Measurements from ENCODE around the gene CTNNA1. TPM values are rescaled to one million over a fixed set of nuclear protein-coding genes. Genes with fewer than 3 reads are reported as not detected.

CTNNA1 gene
- total RNA-seq, 1 experiment from 2014 or later = 392 TPM

DNA sequence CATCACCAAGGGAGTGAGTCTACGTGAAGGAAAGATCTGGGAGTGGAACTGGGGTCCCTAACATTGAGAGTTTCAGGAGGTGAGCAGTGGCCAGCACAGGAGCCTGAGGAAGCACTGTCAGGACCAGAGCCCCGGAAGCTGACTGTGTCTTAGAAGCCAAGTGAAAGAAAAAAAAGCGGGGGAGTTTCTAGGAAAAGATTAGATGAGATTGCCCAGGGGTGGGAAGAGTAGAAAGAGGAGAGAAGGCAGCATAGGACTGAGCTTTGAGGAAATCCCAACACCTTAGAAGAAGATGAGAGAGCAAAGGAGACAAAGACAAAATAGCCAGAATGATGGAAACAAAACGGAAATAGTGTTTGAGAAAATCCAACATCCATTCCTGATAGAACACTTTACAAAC is 158.9 kb downstream of the CTNNA1 start:
- no peaks in the 10 kb centered on the region for H3K4me1 ChIP-seq
- POLR2A ChIA-PET = no interaction called here
- BruUV-seq (replicated peaks) = no TSS peak

DNA sequence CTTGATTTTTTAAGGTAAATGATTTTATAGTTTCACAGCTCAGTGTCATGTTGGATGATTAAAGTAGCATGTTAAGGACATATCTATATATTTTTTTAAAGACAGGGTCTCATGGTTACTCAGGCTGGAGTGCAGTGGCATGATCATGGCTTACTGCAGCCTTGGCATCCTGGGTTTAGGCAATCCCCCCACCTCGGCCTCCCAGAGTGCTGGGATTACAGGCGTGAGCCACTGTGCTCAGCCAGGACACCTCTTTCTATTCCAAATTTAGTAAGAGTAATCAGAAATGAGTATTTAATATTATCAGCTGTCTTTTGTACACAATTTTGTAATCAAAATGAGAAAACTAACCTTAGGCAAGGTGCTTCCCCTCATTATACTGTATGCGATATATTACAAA is 160.5 kb downstream of the CTNNA1 start:
- ChIA-PET POLR2A (no interaction called here), CTCF (no interaction called here)
- BruUV-seq (replicated peaks) = no TSS peak
- H3K27me3 Mint-ChIP-seq (ENCODE audit: insufficient read depth, unreplicated experiment) = no peaks in the 10 kb centered on the region
- no peaks in the 10 kb centered on the region for H3K9me3 Mint-ChIP-seq (ENCODE audit: unreplicated experiment)
- no peaks in the 10 kb centered on the region for H3K4me1 Mint-ChIP-seq (ENCODE audit: low read depth, unreplicated experiment)
- no peak overlapping the region for H3K27ac Mint-ChIP-seq (ENCODE audit: unreplicated experiment)
- DNase-seq = no peak
- Histone ChIP-seq H3K9me3 (no peaks in the 10 kb centered on the region), H3K4me1 (no peaks in the 10 kb centered on the region), H3K36me3 (ENCODE audit: control insufficient read depth, insufficient read depth, low read length) (peaks cover 4% of the 10 kb centered on the region), H3K4me3 (ENCODE audit: low read depth, low read length) (no peak overlapping the region), H3K27me3 (replicated peaks; ENCODE audit: control insufficient read depth, insufficient read depth, low read length) (no peaks in the 10 kb centered on the region)
- intact Hi-C loops (cut with micrococcal nuclease; ENCODE audit: unreplicated experiment) = no loop called here
- peaks cover 55% of the 10 kb centered on the region for H3K36me3 Mint-ChIP-seq (ENCODE audit: insufficient read depth, unreplicated experiment)
- H3K4me3 Mint-ChIP-seq (ENCODE audit: unreplicated experiment) = no peak overlapping the region
- TF ChIP-seq, protein P1, sequence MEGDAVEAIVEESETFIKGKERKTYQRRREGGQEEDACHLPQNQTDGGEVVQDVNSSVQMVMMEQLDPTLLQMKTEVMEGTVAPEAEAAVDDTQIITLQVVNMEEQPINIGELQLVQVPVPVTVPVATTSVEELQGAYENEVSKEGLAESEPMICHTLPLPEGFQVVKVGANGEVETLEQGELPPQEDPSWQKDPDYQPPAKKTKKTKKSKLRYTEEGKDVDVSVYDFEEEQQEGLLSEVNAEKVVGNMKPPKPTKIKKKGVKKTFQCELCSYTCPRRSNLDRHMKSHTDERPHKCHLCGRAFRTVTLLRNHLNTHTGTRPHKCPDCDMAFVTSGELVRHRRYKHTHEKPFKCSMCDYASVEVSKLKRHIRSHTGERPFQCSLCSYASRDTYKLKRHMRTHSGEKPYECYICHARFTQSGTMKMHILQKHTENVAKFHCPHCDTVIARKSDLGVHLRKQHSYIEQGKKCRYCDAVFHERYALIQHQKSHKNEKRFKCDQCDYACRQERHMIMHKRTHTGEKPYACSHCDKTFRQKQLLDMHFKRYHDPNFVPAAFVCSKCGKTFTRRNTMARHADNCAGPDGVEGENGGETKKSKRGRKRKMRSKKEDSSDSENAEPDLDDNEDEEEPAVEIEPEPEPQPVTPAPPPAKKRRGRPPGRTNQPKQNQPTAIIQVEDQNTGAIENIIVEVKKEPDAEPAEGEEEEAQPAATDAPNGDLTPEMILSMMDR (IDR thresholded peaks at IDR 0.05; ENCODE audit: insufficient read depth in 1 of 2, low read depth in 1 of 2, low read length in 1 of 2, severe bottlenecking in 1 of 2, unreplicated experiment in 1 of 2) = no peak

More for the DNA sequence above, 158.9 kb downstream of the CTNNA1 start:
- Mint-ChIP-seq H3K9me3 (ENCODE audit: unreplicated experiment) (no peaks in the 10 kb centered on the region), H3K36me3 (ENCODE audit: insufficient read depth, unreplicated experiment) (peaks cover 69% of the 10 kb centered on the region), H3K4me3 (ENCODE audit: unreplicated experiment) (no peak overlapping the region), H3K27me3 (ENCODE audit: insufficient read depth, unreplicated experiment) (no peaks in the 10 kb centered on the region), H3K4me1 (ENCODE audit: low read depth, unreplicated experiment) (no peaks in the 10 kb centered on the region), H3K27ac (ENCODE audit: unreplicated experiment) (no peak overlapping the region)
- H3K27me3 ChIP-seq (replicated peaks; ENCODE audit: control insufficient read depth, insufficient read depth, low read length) = no peaks in the 10 kb centered on the region
- TF ChIP-seq, protein P1 (IDR thresholded peaks at IDR 0.05; ENCODE audit: insufficient read depth in 1 of 2, low read depth in 1 of 2, low read length in 1 of 2, severe bottlenecking in 1 of 2, unreplicated experiment in 1 of 2) = no peak
- H3K9me3 ChIP-seq = no peaks in the 10 kb centered on the region
- DNase-seq = no peak
- CTCF ChIA-PET = no interaction called here
- intact Hi-C loops (cut with micrococcal nuclease; ENCODE audit: unreplicated experiment) = no loop called here
- peaks cover 2% of the 10 kb centered on the region for H3K36me3 ChIP-seq (ENCODE audit: control insufficient read depth, insufficient read depth, low read length)
- no peak overlapping the region for H3K4me3 ChIP-seq (ENCODE audit: low read depth, low read length)

DNA sequence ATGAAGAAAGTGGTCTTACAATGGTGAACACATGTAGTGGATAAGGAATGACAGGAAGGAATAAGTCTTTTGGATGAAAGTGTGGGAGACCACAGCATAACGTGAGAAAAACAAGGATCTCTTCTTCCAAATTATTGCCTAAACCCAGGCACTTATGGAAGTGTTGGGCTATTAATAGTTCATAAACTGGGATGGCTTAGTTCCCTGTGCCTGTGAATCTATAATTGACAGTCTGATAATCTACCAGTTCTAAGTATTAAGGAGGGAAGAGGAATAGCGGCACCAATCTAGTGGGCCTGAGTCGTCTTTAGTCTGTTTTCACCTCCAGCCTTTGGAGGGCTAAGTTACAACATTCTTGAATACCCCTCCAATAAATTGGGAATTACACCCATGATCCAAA is 161.1 kb downstream of the CTNNA1 start:
- POLR2A ChIA-PET = no interaction called here
- intact Hi-C loops (cut with micrococcal nuclease; ENCODE audit: unreplicated experiment) = no loop called here
- no peak overlapping the region for H3K27ac Mint-ChIP-seq (ENCODE audit: unreplicated experiment)
- no peak overlapping the region for H3K4me3 Mint-ChIP-seq (ENCODE audit: unreplicated experiment)
- TF ChIP-seq, protein P1 (IDR thresholded peaks at IDR 0.05; ENCODE audit: insufficient read depth in 1 of 2, low read depth in 1 of 2, low read length in 1 of 2, severe bottlenecking in 1 of 2, unreplicated experiment in 1 of 2) = no peak
- H3K9me3 Mint-ChIP-seq (ENCODE audit: unreplicated experiment) = no peaks in the 10 kb centered on the region
- no peak for DNase-seq
- H3K4me1 ChIP-seq = no peaks in the 10 kb centered on the region
- peaks cover 4% of the 10 kb centered on the region for H3K36me3 ChIP-seq (ENCODE audit: control insufficient read depth, insufficient read depth, low read length)
- H3K27me3 Mint-ChIP-seq (ENCODE audit: insufficient read depth, unreplicated experiment) = no peaks in the 10 kb centered on the region
- H3K27me3 ChIP-seq (replicated peaks; ENCODE audit: control insufficient read depth, insufficient read depth, low read length) = no peaks in the 10 kb centered on the region
- H3K9me3 ChIP-seq = no peaks in the 10 kb centered on the region
- no TSS peak for BruUV-seq (replicated peaks)
- peaks cover 58% of the 10 kb centered on the region for H3K36me3 Mint-ChIP-seq (ENCODE audit: insufficient read depth, unreplicated experiment)
- CTCF ChIA-PET = no interaction called here
- no peak overlapping the region for H3K4me3 ChIP-seq (ENCODE audit: low read depth, low read length)
- no peaks in the 10 kb centered on the region for H3K4me1 Mint-ChIP-seq (ENCODE audit: low read depth, unreplicated experiment)
